ENCODE data around the gene ARMC5.
"Not testable (repeated sequence)": the region's sequence is repeated elsewhere in the genome, so short reads cannot be mapped to it uniquely, and the experiment has no call there.

ARMC5 gene

GRCh38 chr16:31498493-31498892 lies 39.2 kb downstream of the ARMC5 start:
- no peak for DNase-seq (ENCODE audit: low read depth)
- H3K4me3 ChIP-seq (ENCODE audit: low read length), result no peak overlapping the region
- TF ChIP-seq CTCF (conservative IDR thresholded peaks at IDR 0.05; ENCODE audit: low read length), result no peak

- no peak for TF ChIP-seq CTCF (conservative IDR thresholded peaks at IDR 0.05; ENCODE audit: low read length)
- no peak for DNase-seq (ENCODE audit: low read depth)
- H3K4me3 ChIP-seq (ENCODE audit: low read length), result no peak overlapping the region
These were observed 40.6 kb downstream of the ARMC5 start for GRCh38 chr16:31499928-31500327.

GRCh38 chr16:31501226-31501965 lies 42.1 kb downstream of the ARMC5 start:
- H3K4me3 ChIP-seq (ENCODE audit: low read length), result no peak overlapping the region
- TF ChIP-seq CTCF (conservative IDR thresholded peaks at IDR 0.05; ENCODE audit: low read length), result no peak
- DNase-seq (ENCODE audit: low read depth), result no peak

- no peak for TF ChIP-seq CTCF (conservative IDR thresholded peaks at IDR 0.05; ENCODE audit: low read length)
- no peak overlapping the region for H3K4me3 ChIP-seq (ENCODE audit: low read length)
- no peak for DNase-seq (ENCODE audit: low read depth)
These were observed 42.7 kb downstream of the ARMC5 start for GRCh38 chr16:31501966-31502348.

GRCh38 chr16:31502981-31503380 lies 43.7 kb downstream of the ARMC5 start:
- TF ChIP-seq CTCF (conservative IDR thresholded peaks at IDR 0.05; ENCODE audit: low read length), result no peak
- no peak overlapping the region for H3K4me3 ChIP-seq (ENCODE audit: low read length)
- DNase-seq (ENCODE audit: low read depth), result peak; percentile 61

GRCh38 chr16:31503555-31503954 lies 44.3 kb downstream of the ARMC5 start:
- DNase-seq (ENCODE audit: low read depth); H3K4me3 ChIP-seq (ENCODE audit: low read length): not testable (repeated sequence)

GRCh38 chr16:31504159-31504558 lies 44.9 kb downstream of the ARMC5 start:
- no peak for TF ChIP-seq CTCF (conservative IDR thresholded peaks at IDR 0.05; ENCODE audit: low read length)
- no peak for DNase-seq (ENCODE audit: low read depth)
- no peak overlapping the region for H3K4me3 ChIP-seq (ENCODE audit: low read length)
